GM10847 (cell line): ENCODE results near the gene KRTAP10-7.
"Not testable (repeated sequence)": the region's sequence is repeated elsewhere in the genome, so short reads cannot be mapped to it uniquely, and the experiment has no call there.

Experiments used
- POLR2A ChIP-seq: IDR thresholded peaks from 2 replicates; pipeline ENCODE4 v1.6.1; 2011; ENCODE audit not compliant: insufficient read length; ENCODE audit errors: extremely low read depth

The KRTAP10-7 gene

DNA sequence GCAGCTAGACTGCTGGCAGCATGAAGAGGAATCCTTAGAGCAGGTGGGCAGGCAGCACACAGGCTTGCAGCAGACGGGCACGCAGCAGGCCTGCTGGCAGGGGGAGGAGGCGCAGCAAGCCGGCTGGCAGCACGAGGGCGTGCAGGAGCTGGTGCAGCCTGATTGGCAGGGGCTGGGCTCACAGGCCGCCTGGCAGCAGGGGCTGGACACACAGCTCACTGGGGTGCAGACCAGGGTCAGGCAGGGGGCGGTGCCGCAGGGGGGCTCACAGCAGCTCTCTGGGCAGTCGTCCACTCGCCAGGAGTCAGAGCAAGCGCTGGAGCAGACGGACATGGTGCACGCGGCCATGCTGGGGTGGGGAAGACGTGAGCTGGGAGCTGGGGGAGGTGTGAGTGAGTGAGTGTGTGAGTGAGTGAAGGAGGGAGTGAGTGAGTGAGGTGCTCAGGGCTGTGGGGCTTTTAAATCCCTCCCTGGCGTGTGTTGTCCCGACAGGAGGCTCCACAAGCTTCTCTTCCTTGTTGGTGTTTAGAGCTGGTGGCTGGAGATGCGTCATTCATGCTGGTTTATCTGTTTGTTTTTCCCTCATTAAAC lies 20.1 kb upstream of the KRTAP10-7 start, which contains the start of gene KRTAP10-5:
Gene KRTAP10-5, minus strand, starts transcription at position 374 of the 591 bp plus-strand sequence. Its CDS starts 26 bp downstream, at position 348.
- TF ChIP-seq POLR2A: not testable (repeated sequence)

GRCh38 chr21:44581158-44581557 lies 19.2 kb upstream of the KRTAP10-7 start:
- no peak for TF ChIP-seq POLR2A

GRCh38 chr21:44582055-44582454 lies 18.3 kb upstream of the KRTAP10-7 start:
- no peak for TF ChIP-seq POLR2A

- TF ChIP-seq POLR2A: no peak
Measured at GRCh38 chr21:44583089-44583799, 17.2 kb upstream of the KRTAP10-7 start.

- TF ChIP-seq POLR2A: no peak
Measured at GRCh38 chr21:44583800-44584147, 16.6 kb upstream of the KRTAP10-7 start.

- TF ChIP-seq POLR2A: no peak
Measured at GRCh38 chr21:44585892-44586291, 14.5 kb upstream of the KRTAP10-7 start.

DNA sequence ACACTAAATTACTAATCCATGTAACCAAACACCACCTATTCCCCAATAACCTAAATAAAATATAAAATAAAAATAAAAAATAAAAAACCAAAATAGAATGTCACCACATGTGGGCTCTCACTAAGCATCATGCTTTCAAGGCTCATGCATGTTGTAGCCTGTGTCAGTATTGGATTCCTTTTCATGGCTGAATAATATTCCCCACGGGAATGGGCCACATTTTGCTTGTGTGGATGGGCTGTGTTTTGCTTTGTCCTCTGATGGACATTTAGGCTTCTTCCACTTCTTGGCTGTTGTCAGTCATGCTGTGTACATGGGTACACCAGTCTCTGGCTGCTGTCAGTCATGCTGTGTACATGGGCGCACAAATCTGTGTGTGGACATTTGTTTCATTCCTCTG lies 11.3 kb upstream of the KRTAP10-7 start:
- TF ChIP-seq POLR2A: no peak

- no peak for TF ChIP-seq POLR2A
Measured at GRCh38 chr21:44589586-44590305, 10.7 kb upstream of the KRTAP10-7 start.

DNA sequence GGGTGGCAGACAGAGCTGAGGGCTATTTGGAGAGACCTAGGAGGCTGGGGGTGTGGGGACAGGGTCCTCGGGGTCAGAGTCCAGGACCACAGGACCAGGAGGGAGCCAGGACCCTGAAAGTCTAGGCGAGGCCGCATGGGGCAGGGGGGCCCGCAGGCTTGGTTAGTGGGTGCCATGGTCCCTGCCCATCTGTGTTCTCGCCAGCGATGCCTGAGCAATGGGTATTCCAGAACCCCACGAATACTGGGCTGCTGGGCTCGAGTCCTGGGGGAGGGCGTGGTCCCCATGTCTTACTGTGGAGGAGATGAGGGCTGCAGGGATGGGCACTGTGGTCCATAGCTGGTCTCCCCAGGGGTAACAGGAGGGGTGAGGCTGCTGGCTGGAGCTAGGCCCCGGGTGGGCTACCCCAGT lies 10.1 kb upstream of the KRTAP10-7 start:
- TF ChIP-seq POLR2A: no peak

GRCh38 chr21:44592446-44593311 lies 7.7 kb upstream of the KRTAP10-7 start, which contains the start of gene KRTAP10-6:
Gene KRTAP10-6, minus strand, starts transcription at chr21:44592505. Its CDS starts 21 bp downstream, at chr21:44592484.
- no peak for TF ChIP-seq POLR2A

DNA sequence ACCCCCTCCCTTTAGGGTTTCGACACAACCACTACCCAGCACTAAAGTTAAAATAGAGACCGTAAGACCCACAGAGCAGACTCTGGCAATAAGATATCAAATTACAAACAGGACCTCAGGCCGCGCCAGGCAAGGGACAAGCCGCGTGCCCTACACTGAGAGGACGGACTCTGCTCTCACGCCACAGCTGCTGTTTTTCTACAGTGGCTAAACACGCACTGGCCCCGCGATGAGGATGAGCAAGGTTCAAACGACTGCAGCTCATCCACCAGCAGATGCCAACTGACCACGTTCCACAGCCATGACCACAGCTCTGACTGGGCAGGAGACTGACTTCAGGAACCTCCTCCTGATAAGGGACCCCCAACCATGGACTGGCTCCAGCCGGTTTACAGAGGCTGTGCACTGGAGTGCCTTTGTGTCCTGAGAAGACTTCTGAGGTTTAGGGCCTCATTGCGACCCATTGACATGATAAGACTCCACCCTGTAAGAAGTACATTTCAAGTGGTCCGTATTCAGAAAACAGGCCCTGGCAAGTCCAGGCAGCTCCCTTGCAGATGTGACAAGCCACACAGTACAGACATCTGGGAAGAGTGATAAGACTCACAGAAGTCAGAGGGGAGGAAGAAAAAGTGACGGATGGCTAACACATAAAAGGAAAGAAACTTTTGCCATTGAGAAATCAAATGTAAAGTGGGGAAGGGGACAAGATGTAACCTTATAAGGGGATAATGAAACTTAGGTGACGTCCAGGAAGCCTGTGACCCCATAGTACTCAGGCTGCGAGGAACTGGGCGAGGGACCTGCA lies 6.6 kb upstream of the KRTAP10-7 start:
- TF ChIP-seq POLR2A: no peak

- no peak for TF ChIP-seq POLR2A
Measured at GRCh38 chr21:44594406-44594916, 5.9 kb upstream of the KRTAP10-7 start.

DNA sequence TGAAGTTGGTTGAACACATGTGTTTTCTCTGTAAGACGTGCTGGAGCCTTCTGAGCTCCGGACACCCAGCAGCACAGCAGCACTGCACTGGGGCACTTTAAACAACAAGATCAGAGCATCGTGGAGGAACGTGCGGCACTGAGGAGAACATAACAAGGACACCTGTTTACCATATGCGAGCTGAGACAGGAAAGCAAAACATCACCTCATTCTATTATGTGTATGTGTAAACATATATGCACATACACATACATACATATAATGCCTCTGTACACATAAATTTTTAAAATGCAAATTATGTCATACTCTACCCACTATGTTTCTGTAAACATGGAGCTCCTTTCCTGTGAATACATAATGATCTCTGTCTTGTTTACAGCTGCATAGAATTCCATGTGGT lies 4.9 kb upstream of the KRTAP10-7 start:
- TF ChIP-seq POLR2A: no peak

- TF ChIP-seq POLR2A: no peak
Measured at GRCh38 chr21:44596068-44596725, 4.2 kb upstream of the KRTAP10-7 start.
